Superior temporal gyrus (tissue), 1 donor: ENCODE measurements around the gene SEC23A.

ENCODE experiments used
- DNase-seq: peaks from one replicate; pipeline ENCODE4 v3.0.0-alpha.2; 2016; ENCODE audit errors: extremely low spot score

Gene SEC23A

DNA sequence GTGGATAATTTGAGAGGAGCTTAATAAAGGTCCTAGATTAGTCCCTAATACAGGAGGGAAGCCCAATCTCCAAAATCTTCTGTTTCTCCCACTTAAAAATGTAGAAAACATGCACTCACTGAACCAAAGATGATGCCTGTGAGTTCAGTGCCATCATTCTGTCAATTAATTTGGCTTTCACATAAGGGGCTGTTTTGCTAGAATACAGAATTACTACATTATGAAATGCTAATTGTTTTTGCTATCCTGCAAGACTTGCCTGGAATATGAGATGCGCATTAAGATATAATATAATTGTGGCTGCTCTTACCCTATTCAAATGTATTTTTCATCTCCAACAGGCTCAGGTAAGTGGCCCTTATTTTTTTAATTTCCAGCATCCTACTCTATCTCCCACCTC, 111.7 kb downstream of the SEC23A start:
- DNase-seq, result no peak

DNA sequence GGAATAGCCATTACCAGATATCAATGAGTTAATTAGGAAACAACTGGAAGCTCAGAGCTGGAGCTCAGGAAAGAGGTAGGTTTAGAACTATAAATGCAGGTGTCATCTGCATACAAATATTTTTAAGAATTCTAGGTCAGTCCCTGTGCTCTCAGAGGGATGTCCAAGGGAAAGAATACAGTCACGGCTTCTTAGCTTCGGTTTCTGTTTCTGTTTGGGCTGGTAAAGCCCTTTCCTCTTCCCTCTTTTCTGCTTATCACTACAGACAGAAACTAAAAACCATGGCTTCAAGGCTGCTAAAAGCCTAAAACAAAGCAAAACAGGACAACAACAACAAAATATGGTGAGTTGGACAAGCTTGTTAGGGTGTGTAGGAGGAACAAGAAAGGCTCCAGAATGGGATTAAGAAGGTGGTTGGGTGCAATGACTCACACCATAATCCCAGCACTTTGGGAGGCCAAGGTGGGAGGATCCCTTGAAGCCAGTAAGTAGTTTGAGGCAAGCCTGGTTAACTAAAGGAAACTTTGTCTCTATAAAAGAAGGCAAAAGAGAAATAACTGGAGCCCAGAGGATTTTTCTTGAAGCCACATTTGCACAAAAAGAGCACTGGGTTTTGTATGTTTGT, 113.0 kb downstream of the SEC23A start:
- DNase-seq, result no peak

DNA sequence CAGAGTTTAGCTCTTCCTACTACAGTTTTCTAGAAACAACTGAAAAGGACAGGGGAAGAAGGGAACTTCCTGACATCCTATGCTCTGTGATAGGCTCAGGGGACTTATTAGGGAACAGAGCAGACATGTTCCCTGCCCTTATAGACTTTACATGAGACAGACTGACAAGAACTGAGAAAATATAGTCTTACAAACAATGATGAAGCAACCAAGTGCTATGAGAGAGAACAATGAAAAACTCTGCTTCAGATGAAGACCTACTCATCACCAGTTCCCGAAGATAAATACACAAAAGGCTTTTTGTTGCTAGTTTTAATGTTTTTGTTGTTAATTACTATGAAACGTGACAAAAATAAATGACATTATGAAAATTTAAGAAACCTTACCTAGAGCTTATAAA, 115.3 kb downstream of the SEC23A start:
- peak; percentile 41 for DNase-seq

DNA sequence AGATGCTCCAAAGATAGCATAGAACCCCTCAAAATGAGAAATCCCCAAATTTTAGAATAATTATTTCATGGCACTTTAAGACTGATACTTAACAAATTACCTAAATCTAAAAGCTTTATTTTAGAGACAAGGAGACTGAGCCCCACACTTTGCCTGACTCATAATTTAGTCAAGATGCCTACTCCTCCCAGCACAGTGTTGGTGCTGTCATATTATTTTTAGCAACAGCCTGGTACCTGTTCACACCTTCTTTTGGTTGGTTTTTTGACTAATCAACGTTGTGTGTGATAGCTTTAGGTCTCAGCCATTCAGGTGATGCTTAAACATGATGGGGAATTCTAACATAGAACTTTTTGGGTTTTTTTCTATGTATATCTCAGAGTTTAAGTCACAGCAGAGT, 120.2 kb downstream of the SEC23A start:
- DNase-seq, result no peak

DNA sequence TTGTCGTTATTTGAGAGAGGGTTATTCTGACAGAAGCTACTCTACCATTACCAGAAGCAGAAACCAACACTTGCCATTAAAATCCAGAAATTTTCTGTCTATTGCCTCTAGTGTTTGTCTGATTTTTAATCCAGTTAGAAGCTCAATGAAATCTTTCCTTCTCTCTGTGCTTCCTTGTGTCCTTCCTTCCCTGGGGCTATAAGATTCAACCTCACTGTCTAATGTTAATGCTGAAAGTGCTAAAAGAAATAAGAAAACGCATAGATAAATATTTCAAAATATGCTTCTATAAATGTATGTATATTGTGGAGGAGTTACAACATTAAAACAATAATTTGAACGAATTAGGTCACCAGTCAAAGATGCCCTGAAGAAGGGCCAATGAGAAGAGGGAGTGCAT, 120.8 kb downstream of the SEC23A start:
- DNase-seq, result no peak
